Caco-2 (cell line): ENCODE results near the gene IMMP1L. TPM values are rescaled to one million over a fixed set of nuclear protein-coding genes. Genes with fewer than 3 reads are reported as not detected.

Source experiments
- BruUV-seq: library from RNA; stranded (reverse); fragments of 400-500 nt; replicated peaks from 2 replicates; lab custom pipeline; 2021; lab: Mats Ljungman, UMichigan
- CTCF ChIA-PET: fragments of 300-600 bp; sonication (Branson Sonifier 250); formaldehyde crosslinking; loops from one replicate; lab custom pipeline; 2022; ENCODE audit warnings: antibody characterized with exemption; lab: Charles Lee
- POLR2A ChIA-PET: fragments of 300-600 bp; sonication (Branson Sonifier 250); formaldehyde crosslinking; loops from one replicate; lab custom pipeline; 2022; ENCODE audit warnings: antibody characterized with exemption; lab: Charles Lee
- DNase-seq, 2 experiments: peaks; one replicate each; pipeline versions ENCODE4 v3.0.0 to v3.0.0-alpha.2; 2020 to 2022
- H3K27me3 ChIP-seq: replicated peaks from 2 replicates; pipeline ENCODE4 v1.6.0; 2011; ENCODE audit warnings: low read length; ENCODE audit not compliant: control insufficient read depth, insufficient read depth
- H3K36me3 ChIP-seq: 2 replicates; pipeline ENCODE4 v1.5.1; 2011; ENCODE audit warnings: low read length; ENCODE audit not compliant: control insufficient read depth, insufficient read depth
- H3K4me1 ChIP-seq: fragments of 250-450 bp; sonication (Bioruptor Pico); 2 replicates; pipeline ENCODE4 v1.5.1; 2020; ENCODE audit warnings: mild to moderate bottlenecking
- H3K4me3 ChIP-seq: 2 replicates; pipeline ENCODE4 v1.5.1; 2011; ENCODE audit warnings: low read depth, mild to moderate bottlenecking, control low read depth, low read length
- H3K9me3 ChIP-seq: fragments of 250-450 bp; sonication (Bioruptor Pico); 2 replicates; pipeline ENCODE4 v1.5.1; 2020; ENCODE audit warnings: mild to moderate bottlenecking, moderate library complexity
- H3K27ac Mint-ChIP-seq: one replicate; pipeline ENCODE4 v1.8.0; 2022; ENCODE audit warnings: mixed read lengths; ENCODE audit not compliant: unreplicated experiment
- H3K27me3 Mint-ChIP-seq: one replicate; pipeline ENCODE4 v1.8.0; 2022; ENCODE audit warnings: mixed read lengths; ENCODE audit not compliant: insufficient read depth, unreplicated experiment
- H3K36me3 Mint-ChIP-seq: one replicate; pipeline ENCODE4 v1.8.0; 2022; ENCODE audit warnings: mild to moderate bottlenecking, mixed read lengths; ENCODE audit not compliant: insufficient read depth, unreplicated experiment
- H3K4me1 Mint-ChIP-seq: one replicate; pipeline ENCODE4 v1.8.0; 2022; ENCODE audit warnings: low read depth, mixed read lengths; ENCODE audit not compliant: unreplicated experiment
- H3K4me3 Mint-ChIP-seq: one replicate; pipeline ENCODE4 v1.8.0; 2022; ENCODE audit warnings: mild to moderate bottlenecking, moderate library complexity, mixed read lengths; ENCODE audit not compliant: unreplicated experiment
- H3K9me3 Mint-ChIP-seq: one replicate; pipeline ENCODE4 v1.8.0; 2022; ENCODE audit warnings: mixed read lengths; ENCODE audit not compliant: unreplicated experiment
- CTCF ChIP-seq, 2 experiments: fragments of 200-600 bp in 1 of 2; IDR thresholded peaks; 1 replicate in 1 of 2; 2 replicates in 1 of 2; pipeline versions ENCODE4 v1.5.1 to v1.8.0; 2011 to 2022; ENCODE audit warnings: antibody characterized with exemption in 1 of 2, control low read depth in 1 of 2, inconsistent platforms in 1 of 2, low read depth in 1 of 2, low read length in 1 of 2, mild to moderate bottlenecking in 1 of 2, moderate library complexity in 1 of 2; ENCODE audit not compliant: insufficient read depth in 1 of 2, severe bottlenecking in 1 of 2, unreplicated experiment in 1 of 2
- intact Hi-C: fragments of 100-400 bp; cut with micrococcal nuclease; formaldehyde crosslinking; loops from one replicate; pipeline ENCODE4 v1.10.0; 2022; ENCODE audit not compliant: unreplicated experiment
- total RNA-seq: library from RNA; stranded (reverse); gene quantifications from 2 replicates; pipeline ENCODE4 v1.2.3, GENCODE V29; 2022

Gene IMMP1L
- total RNA-seq, 1 experiment from 2014 or later = 40.1 TPM

- CTCF ChIA-PET = no interaction called here
- no TSS peak for BruUV-seq
- Histone ChIP-seq H3K4me3 (no peak overlapping the region), H3K27me3 (no peaks in the 10 kb centered on the region), H3K4me1 (peaks cover 10% of the 10 kb centered on the region; the same call in 1 of the 2 replicates), H3K36me3 (no peaks in the 10 kb centered on the region), H3K9me3 (no peaks in the 10 kb centered on the region)
- POLR2A ChIA-PET = no interaction called here
- Mint-ChIP-seq H3K27me3 (no peaks in the 10 kb centered on the region), H3K4me1 (peaks cover 11% of the 10 kb centered on the region), H3K9me3 (no peaks in the 10 kb centered on the region), H3K27ac (no peak overlapping the region), H3K4me3 (no peak overlapping the region), H3K36me3 (peaks cover 12% of the 10 kb centered on the region)
- no peak for TF ChIP-seq CTCF (IDR thresholded peaks at IDR 0.05; ENCODE audit: insufficient read depth in 1 of 2, low read depth in 1 of 2, low read length in 1 of 2, severe bottlenecking in 1 of 2, unreplicated experiment in 1 of 2)
- intact Hi-C loops = no loop called here
- no peak for DNase-seq
These were observed 2.7 kb upstream of the IMMP1L start for GRCh38 chr11:31512117-31512516.

DNA sequence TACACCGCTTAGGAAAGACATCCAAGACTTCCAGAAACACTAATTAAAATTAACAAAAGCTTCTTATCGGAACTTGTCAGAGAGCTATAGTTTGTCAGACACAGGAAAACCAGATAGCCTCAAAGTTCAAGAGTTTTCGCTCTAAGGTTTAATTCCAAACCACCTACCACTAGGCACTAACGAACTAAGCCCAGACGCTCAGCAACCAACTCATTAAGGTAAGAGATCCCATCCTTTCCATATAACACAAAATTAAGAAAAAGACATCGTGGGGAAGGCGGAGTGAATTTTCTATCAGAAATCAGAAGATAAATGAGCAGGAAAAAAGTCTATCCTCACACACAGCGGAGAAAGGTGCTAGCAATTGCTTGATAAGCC is 382 bp downstream of the IMMP1L start:
- TSS peak; percentile 65 for BruUV-seq
- Mint-ChIP-seq H3K9me3 (no peaks in the 10 kb centered on the region), H3K27ac (peak overlapping the region; percentile 97), H3K4me3 (peak overlapping the region; percentile 96), H3K36me3 (peaks cover 15% of the 10 kb centered on the region), H3K27me3 (no peaks in the 10 kb centered on the region), H3K4me1 (peaks cover 11% of the 10 kb centered on the region)
- ChIA-PET CTCF (no interaction called here), POLR2A (no interaction called here)
- H3K36me3 ChIP-seq = no peaks in the 10 kb centered on the region; the same call in 1 of the 2 replicates
- DNase-seq = no peak
- intact Hi-C loops = loop anchor here (10.0 kb wide), 2 partner anchors 74 to 306 kb away; partner anchors contain the start of gene PAX6
- H3K4me1 ChIP-seq = peaks cover 10% of the 10 kb centered on the region; the same call in 1 of the 2 replicates
- H3K4me3 ChIP-seq = peak overlapping the region; percentile 43
- H3K27me3 ChIP-seq = no peaks in the 10 kb centered on the region
- TF ChIP-seq CTCF (IDR thresholded peaks at IDR 0.05; ENCODE audit: insufficient read depth in 1 of 2, low read depth in 1 of 2, low read length in 1 of 2, severe bottlenecking in 1 of 2, unreplicated experiment in 1 of 2) = no peak
- no peaks in the 10 kb centered on the region for H3K9me3 ChIP-seq

DNA sequence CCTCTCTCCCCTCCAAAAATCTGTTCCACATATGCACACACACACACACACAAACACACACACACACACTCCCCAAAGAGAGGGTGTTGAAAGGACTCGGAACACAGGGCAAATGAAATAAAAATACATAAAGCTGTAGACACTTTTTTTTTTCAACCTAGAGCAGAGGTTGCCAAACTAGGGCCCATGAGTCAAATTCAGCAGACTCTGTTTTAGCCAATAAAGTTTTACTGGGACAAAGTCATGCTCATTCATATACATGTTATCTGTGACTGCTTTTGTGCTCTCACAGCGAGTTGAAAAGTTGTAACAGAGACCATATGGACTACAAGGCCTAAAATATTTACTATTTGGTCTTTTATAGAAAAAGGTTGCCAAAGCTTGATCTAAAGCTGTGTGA is 8.9 kb downstream of the IMMP1L start:
- intact Hi-C loops = loop anchor here (10.0 kb wide), 2 partner anchors 66 to 314 kb away; partner anchors contain the start of gene PAX6
- peaks cover 14% of the 10 kb centered on the region for H3K36me3 Mint-ChIP-seq
- Histone ChIP-seq H3K9me3 (no peaks in the 10 kb centered on the region), H3K4me3 (no peak overlapping the region), H3K27me3 (no peaks in the 10 kb centered on the region), H3K4me1 (no peaks in the 10 kb centered on the region), H3K36me3 (no peaks in the 10 kb centered on the region; the same call in 1 of the 2 replicates)
- no TSS peak for BruUV-seq
- no peak for TF ChIP-seq CTCF (IDR thresholded peaks at IDR 0.05; ENCODE audit: insufficient read depth in 1 of 2, low read depth in 1 of 2, low read length in 1 of 2, severe bottlenecking in 1 of 2, unreplicated experiment in 1 of 2)
- no peak overlapping the region for H3K4me3 Mint-ChIP-seq
- CTCF ChIA-PET = no interaction called here
- no peaks in the 10 kb centered on the region for H3K27me3 Mint-ChIP-seq
- H3K9me3 Mint-ChIP-seq = peaks cover 5% of the 10 kb centered on the region
- POLR2A ChIA-PET = no interaction called here
- no peak overlapping the region for H3K27ac Mint-ChIP-seq
- DNase-seq = no peak
- no peaks in the 10 kb centered on the region for H3K4me1 Mint-ChIP-seq
